DND-41 (cell line): ENCODE measurements around the gene SLC25A21.

Experiments used
- ATAC-seq: fragments of 200-7000 bp; cut with Tn5 transposase; 3 replicates; pipeline ENCODE4 v1.9.1; 2021; ENCODE audit warnings: low read depth; ENCODE audit not compliant: insufficient read depth
- DNase-seq: peaks from one replicate; pipeline ENCODE4 v3.0.0-alpha.2; 2020
- H2AFZ ChIP-seq: 2 replicates; pipeline ENCODE4 v1.6.0; 2012; ENCODE audit warnings: low read depth, low read length
- H3K27ac ChIP-seq: 2 replicates; pipeline ENCODE4 v1.5.1; 2012; ENCODE audit warnings: low read length, inconsistent platforms
- H3K27me3 ChIP-seq: fragments of 200-600 bp; sonication (generic); 2 replicates; pipeline ENCODE4 v1.6.0; 2012; ENCODE audit warnings: low read length, mild to moderate bottlenecking, inconsistent platforms; ENCODE audit not compliant: insufficient read depth, poor library complexity
- H3K36me3 ChIP-seq: 2 replicates; pipeline ENCODE4 v1.5.1; 2012; ENCODE audit warnings: low read length, inconsistent platforms; ENCODE audit not compliant: insufficient read depth
- H3K4me1 ChIP-seq: 2 replicates; pipeline ENCODE4 v1.5.1; 2012; ENCODE audit warnings: mild to moderate bottlenecking, low read length; ENCODE audit not compliant: insufficient read depth
- H3K4me2 ChIP-seq: 2 replicates; pipeline ENCODE4 v1.6.0; 2012; ENCODE audit warnings: mild to moderate bottlenecking, moderate library complexity, low read length, inconsistent platforms; ENCODE audit not compliant: insufficient read depth
- H3K4me3 ChIP-seq, 2 experiments: fragments of 200-600 bp in 1 of 2; shearing (Covaris generic) in 1 of 2; 2 replicates each; pipeline ENCODE4 v1.5.1; 2012 to 2016; ENCODE audit warnings: inconsistent platforms in 2 of 2, low read length in 2 of 2, mild to moderate bottlenecking in 2 of 2, low read depth in 1 of 2, moderate library complexity in 1 of 2
- H3K79me2 ChIP-seq: 2 replicates; pipeline ENCODE4 v1.6.0; 2012; ENCODE audit warnings: low read length, inconsistent platforms; ENCODE audit not compliant: insufficient read depth
- H3K9ac ChIP-seq: 2 replicates; pipeline ENCODE4 v1.6.0; 2012; ENCODE audit warnings: low read depth, mild to moderate bottlenecking, inconsistent platforms, low read length, moderate library complexity
- H3K9me3 ChIP-seq: 2 replicates; pipeline ENCODE4 v1.5.1; 2012; ENCODE audit warnings: low read length, moderate library complexity, mild to moderate bottlenecking, inconsistent platforms; ENCODE audit not compliant: insufficient read depth, severe bottlenecking
- H4K20me1 ChIP-seq: 2 replicates; pipeline ENCODE4 v1.6.0; 2012; ENCODE audit warnings: low read length; ENCODE audit not compliant: insufficient read depth
- CTCF ChIP-seq: IDR thresholded peaks from 2 replicates; pipeline ENCODE4 v1.5.1; 2012; ENCODE audit warnings: borderline replicate concordance, low read length, moderate library complexity, mild to moderate bottlenecking; ENCODE audit not compliant: poor library complexity, severe bottlenecking; ENCODE audit errors: extremely low read depth
- EZH2 ChIP-seq: IDR thresholded peaks from 3 replicates; pipeline ENCODE4 v1.6.1; 2012; ENCODE audit warnings: borderline replicate concordance, low read depth, mild to moderate bottlenecking, moderate library complexity, low read length, inconsistent platforms; ENCODE audit not compliant: severe bottlenecking

SLC25A21 gene

DNA sequence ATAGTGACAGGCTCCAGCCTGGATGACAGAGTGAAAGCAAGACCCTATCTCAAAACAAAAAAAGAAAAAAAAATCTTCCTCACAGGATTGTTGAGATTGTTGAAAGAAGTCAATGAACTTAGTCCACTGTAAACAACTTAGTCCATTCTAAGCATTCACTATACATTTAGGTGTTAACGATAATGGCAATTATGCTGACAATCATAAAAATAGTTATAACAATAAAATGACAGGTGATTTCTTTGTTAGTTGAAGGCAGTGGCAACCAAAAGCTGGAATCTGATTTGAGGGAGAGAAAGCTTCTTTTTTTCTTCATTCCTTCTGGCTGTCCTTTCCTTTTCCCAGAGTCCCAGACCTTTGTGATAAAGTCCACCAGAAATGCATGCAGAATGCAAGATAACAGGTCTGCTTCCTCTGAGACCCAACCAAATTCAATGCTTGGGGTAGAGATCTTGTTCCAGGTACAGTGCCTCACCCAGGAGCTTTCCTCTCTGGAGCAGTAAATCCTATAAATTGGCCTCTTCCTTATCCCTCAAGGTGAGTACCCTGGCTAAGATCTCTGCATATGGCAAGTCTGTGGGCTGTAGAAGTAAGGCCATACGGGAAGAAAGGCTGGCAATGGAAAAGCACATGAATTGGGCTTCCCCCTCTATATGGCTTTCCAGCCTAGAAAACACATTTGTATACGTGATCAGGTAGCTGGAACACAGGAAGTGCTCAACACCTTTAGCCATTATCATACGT is 458.3 kb downstream of the SLC25A21 start:
- DNase-seq (no peak), ATAC-seq (no peak)
- H3K4me3 ChIP-seq: no peak overlapping the region
- H3K27ac ChIP-seq: no peak overlapping the region
- no peaks in the 10 kb centered on the region for H3K36me3 ChIP-seq
- no peaks in the 10 kb centered on the region for H3K27me3 ChIP-seq
- TF ChIP-seq EZH2 (no peak), CTCF (no peak)
- no peaks in the 10 kb centered on the region for H3K9me3 ChIP-seq
- H3K9ac ChIP-seq: no peak overlapping the region
- no peak overlapping the region for H2AFZ ChIP-seq
- no peaks in the 10 kb centered on the region for H4K20me1 ChIP-seq
- H3K4me1 ChIP-seq: peaks cover 4% of the 10 kb centered on the region; the same call in 1 of the 2 replicates
- H3K4me2 ChIP-seq: no peak overlapping the region
- no peaks in the 10 kb centered on the region for H3K79me2 ChIP-seq

DNA sequence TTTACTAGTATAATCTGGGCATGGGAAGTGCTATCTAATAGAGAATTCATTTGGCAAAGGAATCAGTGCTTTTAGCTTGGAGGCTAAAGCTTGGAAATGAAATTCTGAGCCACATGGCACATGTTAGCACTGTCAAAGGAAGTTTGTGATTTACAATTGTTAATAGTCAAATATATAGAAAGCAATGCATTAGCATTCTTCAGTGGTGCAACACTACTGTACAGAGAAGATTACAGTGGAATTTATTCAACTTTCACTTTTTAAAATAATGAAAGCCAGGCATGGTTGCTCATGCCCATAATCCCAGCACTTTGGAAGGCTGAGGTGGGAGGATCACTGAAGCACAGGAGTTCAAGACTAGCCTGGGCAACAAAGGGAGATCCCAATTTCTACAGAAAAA is 464.8 kb downstream of the SLC25A21 start:
- no peak for DNase-seq
- ATAC-seq: no peak
- H3K4me1 ChIP-seq: peaks cover 4% of the 10 kb centered on the region; the same call in 1 of the 2 replicates
- H3K4me2 ChIP-seq: no peak overlapping the region
- H2AFZ ChIP-seq: no peak overlapping the region
- H3K9me3 ChIP-seq: no peaks in the 10 kb centered on the region
- no peaks in the 10 kb centered on the region for H3K27me3 ChIP-seq
- no peak overlapping the region for H3K27ac ChIP-seq
- H3K4me3 ChIP-seq: no peak overlapping the region
- no peak for TF ChIP-seq CTCF
- no peak for TF ChIP-seq EZH2
- H3K9ac ChIP-seq: no peak overlapping the region
- no peaks in the 10 kb centered on the region for H3K79me2 ChIP-seq
- no peaks in the 10 kb centered on the region for H3K36me3 ChIP-seq
- no peaks in the 10 kb centered on the region for H4K20me1 ChIP-seq

DNA sequence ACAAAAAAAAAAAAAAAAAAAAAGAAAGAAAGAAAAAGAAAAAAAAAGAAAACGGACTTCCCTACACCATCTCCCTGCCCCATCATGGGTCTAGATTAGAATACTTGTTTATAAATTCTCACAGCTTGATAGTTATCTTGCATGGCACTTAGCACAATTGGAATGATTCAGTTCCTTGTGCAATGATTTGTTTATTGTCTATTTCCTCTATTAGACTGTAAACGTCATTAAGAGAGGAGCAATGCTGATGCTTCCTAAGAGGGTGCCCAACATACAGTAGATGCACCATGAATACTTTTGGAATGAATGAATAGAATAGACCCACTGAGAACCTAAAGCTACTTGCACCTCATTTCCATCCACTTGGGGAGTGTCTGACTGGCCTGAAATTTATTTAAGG is 469.9 kb downstream of the SLC25A21 start:
- Histone ChIP-seq H3K36me3 (no peaks in the 10 kb centered on the region), H3K79me2 (no peaks in the 10 kb centered on the region), H3K4me3 (no peak overlapping the region), H2AFZ (no peak overlapping the region), H3K4me1 (peaks cover 5% of the 10 kb centered on the region), H3K27me3 (no peaks in the 10 kb centered on the region), H3K9me3 (no peaks in the 10 kb centered on the region), H4K20me1 (no peaks in the 10 kb centered on the region), H3K4me2 (no peak overlapping the region), H3K9ac (no peak overlapping the region), H3K27ac (no peak overlapping the region)
- ATAC-seq (no peak), DNase-seq (no peak)
- TF ChIP-seq CTCF (no peak), EZH2 (no peak)
